ENCODE results near the gene JCAD. TPM values are rescaled to one million over a fixed set of nuclear protein-coding genes. Genes with fewer than 3 reads are reported as not detected.
A peak's percentile ranks its signal among the peaks of the same experiment; 100 is the strongest.

JCAD gene
- total RNA-seq, 3 donors from 2014 or later (not counting 1 experiment from before 2014, with no cell fraction given) = 0.07 to 0.43 TPM; not detected in 1

DNA sequence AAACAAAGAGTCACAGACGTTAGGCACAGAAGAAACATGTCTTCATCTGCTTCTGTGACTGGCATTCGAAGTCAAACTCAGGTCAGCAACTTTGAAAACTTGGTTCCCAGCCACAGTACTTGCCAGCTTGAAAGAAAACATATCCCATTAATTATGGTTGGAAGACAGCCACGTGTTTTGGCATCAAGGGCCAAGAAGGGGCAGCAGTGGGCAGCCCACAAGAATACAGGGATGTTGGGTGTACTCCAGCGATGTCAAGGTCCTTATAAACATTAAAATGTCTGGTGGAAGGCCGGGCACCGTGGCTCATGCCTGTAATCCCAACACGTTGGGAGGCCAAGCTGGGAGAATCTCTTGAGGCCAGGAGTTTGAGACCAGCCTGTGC lies 29.5 kb downstream of the JCAD start:
- Histone ChIP-seq H3K27me3 (ENCODE audit: control insufficient read depth, insufficient read depth, low read length) (peaks cover 40% of the 10 kb centered on the region), H3K4me3 (ENCODE audit: low read length) (no peak overlapping the region), H3K9me3 (ENCODE audit: control insufficient read depth, insufficient read depth, low read length) (no peaks in the 10 kb centered on the region), H3K27ac (ENCODE audit: low read length) (no peak overlapping the region), H3K4me1 (ENCODE audit: control insufficient read depth, insufficient read depth, low read length) (peaks cover 39% of the 10 kb centered on the region), H3K36me3 (ENCODE audit: control insufficient read depth, insufficient read depth, low read length) (no peaks in the 10 kb centered on the region)
- Mint-ChIP-seq H3K4me1 (peaks cover 61 to 64% of the 10 kb centered on the region in 2 donors), H3K27me3 (ENCODE audit: low read depth in 2 of 2) (peaks cover 38 to 71% of the 10 kb centered on the region in 2 donors), H3K27ac (no peak overlapping the region), H3K36me3 (no peaks in the 10 kb centered on the region), H3K4me3 (no peak overlapping the region), H3K9me3 (no peaks in the 10 kb centered on the region)
- ATAC-seq = no peak
- DNase-seq = no peak
- TF ChIP-seq, protein P1, sequence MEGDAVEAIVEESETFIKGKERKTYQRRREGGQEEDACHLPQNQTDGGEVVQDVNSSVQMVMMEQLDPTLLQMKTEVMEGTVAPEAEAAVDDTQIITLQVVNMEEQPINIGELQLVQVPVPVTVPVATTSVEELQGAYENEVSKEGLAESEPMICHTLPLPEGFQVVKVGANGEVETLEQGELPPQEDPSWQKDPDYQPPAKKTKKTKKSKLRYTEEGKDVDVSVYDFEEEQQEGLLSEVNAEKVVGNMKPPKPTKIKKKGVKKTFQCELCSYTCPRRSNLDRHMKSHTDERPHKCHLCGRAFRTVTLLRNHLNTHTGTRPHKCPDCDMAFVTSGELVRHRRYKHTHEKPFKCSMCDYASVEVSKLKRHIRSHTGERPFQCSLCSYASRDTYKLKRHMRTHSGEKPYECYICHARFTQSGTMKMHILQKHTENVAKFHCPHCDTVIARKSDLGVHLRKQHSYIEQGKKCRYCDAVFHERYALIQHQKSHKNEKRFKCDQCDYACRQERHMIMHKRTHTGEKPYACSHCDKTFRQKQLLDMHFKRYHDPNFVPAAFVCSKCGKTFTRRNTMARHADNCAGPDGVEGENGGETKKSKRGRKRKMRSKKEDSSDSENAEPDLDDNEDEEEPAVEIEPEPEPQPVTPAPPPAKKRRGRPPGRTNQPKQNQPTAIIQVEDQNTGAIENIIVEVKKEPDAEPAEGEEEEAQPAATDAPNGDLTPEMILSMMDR (IDR thresholded peaks at IDR 0.05) = no peak
- 92% methylated on average over 7 of the region's 7 CpGs for WGBS (ENCODE audit: insufficient coverage)
- intact Hi-C loops (cut with micrococcal nuclease) = loop anchor here (5.0 kb wide), 1 partner anchor 497 kb away; no protein-coding TSS in a partner anchor

DNA sequence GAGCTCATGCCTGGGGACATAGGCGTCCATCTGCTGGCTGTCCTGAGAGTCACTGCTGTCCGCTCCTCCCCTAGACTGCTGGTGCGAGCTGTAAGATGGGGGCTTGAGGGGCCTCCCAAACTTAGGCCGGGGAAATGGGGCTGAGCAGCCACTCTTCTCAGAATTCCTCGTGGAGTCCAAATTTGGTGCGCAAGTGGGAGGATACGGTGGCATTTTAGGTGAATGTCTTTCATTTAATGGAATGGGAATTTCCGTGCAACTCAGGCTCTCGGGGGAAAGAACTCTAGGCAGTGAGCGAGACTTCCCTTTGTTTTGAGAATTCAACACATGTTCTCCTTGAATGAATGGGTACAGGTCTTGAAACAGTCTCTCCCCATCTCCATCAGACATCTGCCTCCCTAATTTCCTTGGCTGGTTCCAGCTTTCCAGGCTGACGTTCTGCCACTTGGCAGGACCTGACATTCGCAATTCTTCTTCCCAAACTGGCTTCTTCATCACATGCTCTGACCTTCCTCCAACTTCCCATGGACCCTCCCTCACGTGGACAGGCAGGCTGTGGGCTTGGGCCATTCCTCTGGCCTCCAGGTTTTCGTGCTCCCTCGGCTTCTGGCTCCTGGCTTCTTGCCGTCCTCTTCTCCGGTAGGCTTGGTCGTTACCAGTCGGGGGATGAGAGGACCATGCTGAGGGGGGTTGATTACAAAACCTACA lies 30.1 kb downstream of the JCAD start:
- Mint-ChIP-seq H3K27me3 (ENCODE audit: low read depth in 2 of 2) (peaks cover 35 to 65% of the 10 kb centered on the region in 2 donors), H3K9me3 (no peaks in the 10 kb centered on the region), H3K36me3 (no peaks in the 10 kb centered on the region), H3K4me1 (peaks cover 56 to 59% of the 10 kb centered on the region in 2 donors), H3K4me3 (no peak overlapping the region), H3K27ac (no peak overlapping the region)
- ATAC-seq = no peak
- no peaks in the 10 kb centered on the region for H3K36me3 ChIP-seq (ENCODE audit: control insufficient read depth, insufficient read depth, low read length)
- 95% methylated on average over 19 of the region's 19 CpGs for WGBS (ENCODE audit: insufficient coverage)
- peaks cover 34% of the 10 kb centered on the region for H3K4me1 ChIP-seq (ENCODE audit: control insufficient read depth, insufficient read depth, low read length)
- H3K9me3 ChIP-seq (ENCODE audit: control insufficient read depth, insufficient read depth, low read length) = no peaks in the 10 kb centered on the region
- H3K27ac ChIP-seq (ENCODE audit: low read length) = no peak overlapping the region
- TF ChIP-seq, protein P1 (IDR thresholded peaks at IDR 0.05) = no peak
- H3K4me3 ChIP-seq (ENCODE audit: low read length) = no peak overlapping the region
- peaks cover 39% of the 10 kb centered on the region for H3K27me3 ChIP-seq (ENCODE audit: control insufficient read depth, insufficient read depth, low read length)
- intact Hi-C loops (cut with micrococcal nuclease) = loop anchor here (5.0 kb wide), 1 partner anchor 498 kb away; no protein-coding TSS in a partner anchor
- DNase-seq = no peak

DNA sequence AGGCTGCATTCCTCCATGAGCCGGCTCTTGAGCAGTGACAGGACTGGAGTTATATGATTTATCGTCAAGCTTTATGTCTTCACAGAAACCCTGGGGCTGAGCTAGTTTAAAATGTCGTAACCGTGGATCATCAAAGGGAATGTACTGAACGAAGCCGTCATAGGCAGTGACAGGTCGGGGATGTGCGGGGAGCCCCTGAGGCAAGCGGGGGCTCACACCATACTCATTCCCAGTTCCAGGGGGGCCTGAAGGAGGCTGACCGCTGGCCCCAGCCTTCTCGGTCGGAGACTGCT lies 30.7 kb downstream of the JCAD start:
- TF ChIP-seq, protein P1 (IDR thresholded peaks at IDR 0.05) = no peak
- Mint-ChIP-seq H3K27ac (no peak overlapping the region), H3K9me3 (no peaks in the 10 kb centered on the region), H3K4me1 (peaks cover 56 to 58% of the 10 kb centered on the region in 2 donors), H3K27me3 (ENCODE audit: low read depth in 2 of 2) (peaks cover 39 to 68% of the 10 kb centered on the region in 2 donors), H3K36me3 (no peaks in the 10 kb centered on the region), H3K4me3 (peak overlapping the region; percentile 82)
- no peaks in the 10 kb centered on the region for H3K36me3 ChIP-seq (ENCODE audit: control insufficient read depth, insufficient read depth, low read length)
- peaks cover 34% of the 10 kb centered on the region for H3K4me1 ChIP-seq (ENCODE audit: control insufficient read depth, insufficient read depth, low read length)
- DNase-seq = no peak
- intact Hi-C loops (cut with micrococcal nuclease) = loop anchor here (5.0 kb wide), 1 partner anchor 499 kb away; no protein-coding TSS in a partner anchor
- H3K9me3 ChIP-seq (ENCODE audit: control insufficient read depth, insufficient read depth, low read length) = no peaks in the 10 kb centered on the region
- no peak overlapping the region for H3K27ac ChIP-seq (ENCODE audit: low read length)
- H3K27me3 ChIP-seq (ENCODE audit: control insufficient read depth, insufficient read depth, low read length) = peaks cover 37% of the 10 kb centered on the region
- WGBS (ENCODE audit: insufficient coverage) = 90% methylated on average over 12 of the region's 12 CpGs
- H3K4me3 ChIP-seq (ENCODE audit: low read length) = no peak overlapping the region
- no peak for ATAC-seq
